T-helper 9 cell (primary cell): Measurements from ENCODE around the gene CACHD1.
A peak's percentile ranks its signal among the peaks of the same experiment; 100 is the strongest.
"Not testable (repeated sequence)": the region's sequence is repeated elsewhere in the genome, so short reads cannot be mapped to it uniquely, and the experiment has no call there.

Source experiments
- DNase-seq: peaks from one replicate; pipeline ENCODE4 v3.0.0-alpha.2; 2020

The CACHD1 gene

DNA sequence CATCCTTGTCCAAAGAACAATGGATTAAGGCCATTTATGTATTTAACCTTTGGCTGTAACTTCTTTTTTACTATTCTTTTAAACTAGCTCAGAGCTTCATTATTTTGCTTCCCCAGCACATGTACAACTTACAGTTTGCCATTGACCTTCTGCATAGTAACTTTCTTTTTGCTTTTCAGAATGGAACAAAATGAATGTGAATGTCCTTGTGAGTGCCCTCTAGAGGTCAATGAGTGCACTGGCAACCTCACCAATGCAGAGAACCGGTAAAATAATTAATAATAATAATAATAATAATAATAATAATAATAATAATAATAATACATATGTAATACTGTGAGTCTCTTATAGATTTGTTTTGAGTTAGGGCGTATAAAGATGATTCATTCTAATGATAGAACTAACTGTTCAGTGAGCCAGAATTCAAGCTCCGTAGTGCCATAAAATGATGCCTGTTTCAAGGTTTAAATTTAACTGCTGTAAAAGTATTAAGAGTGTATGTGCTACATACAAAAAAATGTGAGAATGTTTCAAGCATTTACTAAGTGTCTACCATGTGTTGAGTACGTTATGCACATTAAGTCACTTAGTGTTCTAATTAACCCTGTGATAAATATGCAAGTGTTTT is 205.9 kb downstream of the CACHD1 start:
- DNase-seq: no peak

DNA sequence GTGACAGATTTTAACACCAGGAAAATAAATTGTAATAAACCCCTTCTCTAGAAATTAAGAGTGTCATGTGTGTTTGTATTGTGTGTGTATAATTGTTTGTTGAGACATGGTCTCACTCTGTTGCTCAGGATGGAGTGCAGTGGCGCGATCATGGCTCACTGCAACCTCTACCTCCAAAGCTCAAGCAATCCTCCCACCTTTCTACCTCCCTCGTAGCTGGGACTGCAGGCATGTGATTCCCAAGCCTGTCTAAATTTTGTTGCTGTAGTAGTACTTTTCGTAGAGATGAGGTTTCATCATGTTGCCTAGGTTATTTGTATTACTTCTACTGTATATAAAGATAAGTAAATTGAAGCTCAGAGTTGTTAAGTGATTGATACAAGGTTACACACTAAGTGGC is 206.5 kb downstream of the CACHD1 start:
- DNase-seq: no peak

- DNase-seq: no peak
Measured at GRCh38 chr1:64677532-64677931, 207.6 kb downstream of the CACHD1 start.

DNA sequence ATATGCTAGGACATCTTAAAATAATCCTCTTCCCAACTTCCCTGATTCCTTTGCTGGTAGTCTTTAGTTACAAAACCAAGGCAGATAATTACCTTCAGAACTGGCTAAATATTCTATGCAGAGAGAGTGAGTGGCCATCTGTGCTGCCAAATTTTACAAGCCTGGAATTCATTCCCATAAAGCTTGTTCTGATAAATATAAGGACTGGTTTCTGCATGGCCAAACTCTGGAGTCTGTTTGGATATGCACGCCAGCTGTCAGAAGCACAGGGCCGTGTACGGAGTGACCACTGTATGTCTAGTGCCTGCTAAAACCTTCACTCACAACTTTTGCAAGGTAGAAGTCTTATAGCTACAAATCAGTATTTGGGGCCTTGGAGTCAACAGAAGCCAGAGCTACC is 208.4 kb downstream of the CACHD1 start:
- no peak for DNase-seq

DNA sequence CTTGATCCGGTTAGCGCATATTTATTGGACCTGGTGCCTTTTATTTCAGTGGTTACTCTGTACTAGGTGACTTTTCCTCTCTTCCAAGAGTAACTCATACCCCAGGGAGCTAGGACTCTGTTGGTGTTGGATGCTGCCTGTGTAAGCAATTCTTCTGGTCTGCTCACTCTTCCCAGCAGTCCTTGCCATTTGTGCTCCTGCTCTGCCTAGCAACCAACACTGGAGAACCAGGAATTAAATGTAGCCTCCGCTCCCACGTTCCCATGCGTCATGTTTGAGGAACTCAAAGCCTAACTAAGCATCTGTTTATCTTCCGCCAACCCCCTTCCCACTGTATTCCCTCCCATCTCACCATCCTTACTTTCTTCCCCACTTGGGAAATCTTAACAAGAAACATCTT is 209.2 kb downstream of the CACHD1 start:
- no peak for DNase-seq

DNA sequence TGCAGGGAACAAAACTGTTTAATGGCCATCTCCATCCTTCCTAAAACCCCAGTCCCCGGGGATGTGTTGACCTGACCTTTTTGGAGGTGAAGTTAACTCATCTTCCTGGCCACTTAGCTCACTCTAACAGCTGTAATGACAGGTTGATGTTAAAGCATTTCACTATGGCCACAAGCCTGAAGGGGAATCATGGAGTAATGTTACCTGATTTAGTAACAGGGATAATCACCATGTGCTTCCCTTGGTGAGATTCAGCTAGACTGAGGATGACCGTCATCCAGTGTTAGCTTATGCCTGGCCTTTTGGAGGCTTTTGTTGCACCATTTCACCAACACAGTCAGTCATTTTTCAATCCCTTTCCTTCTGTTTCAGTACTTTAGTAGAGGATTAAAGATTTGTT is 210.7 kb downstream of the CACHD1 start:
- DNase-seq: no peak

GRCh38 chr1:64681043-64681442 is 211.1 kb downstream of the CACHD1 start:
- no peak for DNase-seq

- no peak for DNase-seq
Measured at GRCh38 chr1:64683419-64683818, 213.5 kb downstream of the CACHD1 start.

GRCh38 chr1:64685217-64685616 is 215.3 kb downstream of the CACHD1 start:
- DNase-seq: no peak

DNA sequence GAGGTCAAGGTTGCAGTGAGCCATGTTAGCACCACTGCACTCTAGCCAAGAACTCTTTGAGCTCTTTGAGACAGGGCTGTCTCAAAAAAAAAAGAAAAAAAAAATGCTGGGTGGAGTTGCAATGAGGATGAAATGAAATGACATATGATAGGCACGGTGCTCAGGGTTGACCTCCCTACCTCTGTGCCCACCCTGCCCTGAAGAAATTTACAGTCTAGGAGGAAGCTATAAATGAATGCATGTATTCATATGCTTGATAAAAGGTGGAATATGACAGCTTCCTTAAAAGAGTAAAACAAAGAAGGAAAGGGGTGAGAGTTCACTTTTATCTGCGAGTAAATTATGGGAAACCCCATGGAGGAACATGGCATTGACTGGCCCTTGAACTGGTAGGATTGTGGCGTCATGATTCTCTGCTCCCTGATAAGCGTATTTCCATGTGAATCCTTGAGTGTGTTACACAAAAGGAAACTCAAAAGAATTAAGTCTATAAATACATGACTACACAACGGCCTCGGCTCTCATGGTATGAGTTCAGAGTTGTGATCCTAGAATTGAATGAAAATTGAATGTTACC is 215.9 kb downstream of the CACHD1 start:
- DNase-seq: no peak

GRCh38 chr1:64686828-64687724 is 217.1 kb downstream of the CACHD1 start:
- peak; percentile 8 for DNase-seq

GRCh38 chr1:64687725-64688327 is 217.9 kb downstream of the CACHD1 start:
- no peak for DNase-seq

DNA sequence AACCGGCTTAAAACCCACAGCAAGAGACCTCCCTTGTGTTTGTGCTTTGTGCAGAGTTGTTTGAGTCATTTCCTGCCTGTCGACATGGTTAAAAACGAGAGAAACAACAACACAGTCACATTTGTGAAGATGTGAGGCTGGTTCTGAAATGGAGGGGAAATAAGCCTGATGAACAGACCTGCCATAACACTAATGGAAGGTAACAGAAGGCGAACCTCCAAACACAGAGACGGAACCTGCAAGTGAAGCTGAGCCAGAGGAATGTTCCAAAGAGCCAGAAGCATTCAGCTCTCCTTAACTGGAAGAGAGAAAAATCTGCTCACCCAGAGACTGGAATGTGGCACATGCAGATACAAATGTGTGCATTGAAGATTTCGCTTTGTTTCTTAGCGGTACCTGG is 221.7 kb downstream of the CACHD1 start:
- no peak for DNase-seq

- DNase-seq: no peak
Measured at GRCh38 chr1:64692911-64693310, 223.0 kb downstream of the CACHD1 start.

GRCh38 chr1:64693406-64693805 is 223.5 kb downstream of the CACHD1 start:
- DNase-seq: no peak

- DNase-seq: no peak
Measured at GRCh38 chr1:64696879-64697278, 226.9 kb downstream of the CACHD1 start.

GRCh38 chr1:64699327-64699726 is 229.4 kb downstream of the CACHD1 start:
- DNase-seq: no peak

DNA sequence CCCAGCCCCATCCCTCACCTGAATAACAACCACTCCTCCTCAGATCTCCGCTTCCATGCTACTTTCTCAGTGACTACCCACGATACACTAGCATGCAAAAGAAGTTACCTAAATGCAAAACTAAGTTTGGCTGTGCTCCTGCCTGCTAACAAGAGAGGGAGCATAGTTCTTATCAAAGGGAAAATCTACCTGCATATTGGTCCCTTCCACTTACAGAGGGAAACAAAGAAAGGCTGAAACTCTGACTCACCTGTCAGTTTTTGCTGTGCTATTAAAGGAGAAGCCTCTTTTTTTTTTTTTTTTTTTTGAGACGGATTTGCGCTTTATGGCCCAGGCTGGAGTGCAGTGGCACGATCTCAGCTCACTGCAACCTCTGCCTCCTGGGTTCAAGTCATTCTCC is 231.1 kb downstream of the CACHD1 start:
- no peak for DNase-seq

- DNase-seq: no peak
Measured at GRCh38 chr1:64701886-64702285, 232.0 kb downstream of the CACHD1 start.

DNA sequence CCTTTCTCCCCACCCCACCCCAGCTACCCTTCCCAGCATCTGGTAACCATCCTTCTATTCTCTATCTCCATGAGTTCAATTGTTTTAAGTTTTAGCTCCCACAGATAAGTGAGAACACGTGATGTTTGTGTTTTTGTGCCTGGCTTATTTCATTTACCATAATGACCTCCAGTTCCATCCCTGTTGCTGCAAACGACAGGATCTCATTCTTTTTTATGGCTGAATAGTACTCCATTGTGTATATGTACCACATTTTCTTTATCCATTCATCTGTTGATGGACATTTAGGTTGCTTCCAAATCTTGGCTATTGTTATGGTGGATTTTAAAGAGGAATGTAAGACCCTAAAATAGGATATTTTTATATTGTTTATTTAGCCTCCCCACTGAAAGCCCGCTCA is 232.7 kb downstream of the CACHD1 start:
- DNase-seq: not testable (repeated sequence)

DNA sequence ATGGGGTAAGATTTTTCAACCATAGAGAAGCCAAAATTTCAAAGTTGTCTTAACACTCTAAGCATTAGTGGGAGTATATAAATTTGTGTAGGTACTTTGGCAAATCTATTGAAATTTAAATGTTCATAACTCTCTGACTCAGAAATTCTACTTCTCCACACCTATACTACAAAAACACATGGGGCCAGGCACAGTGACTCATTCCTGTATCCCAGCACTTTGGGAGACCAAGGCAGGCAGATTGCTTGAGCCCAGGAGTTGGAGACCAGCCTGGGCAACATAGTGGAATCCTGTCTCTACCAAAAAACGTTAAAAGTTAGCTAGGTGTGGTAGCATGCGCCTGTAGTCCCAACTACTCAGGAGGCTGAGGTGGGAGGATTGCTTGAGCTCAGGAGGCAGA is 233.7 kb downstream of the CACHD1 start:
- no peak for DNase-seq

- DNase-seq: no peak
Measured at GRCh38 chr1:64705591-64705990, 235.7 kb downstream of the CACHD1 start.

DNA sequence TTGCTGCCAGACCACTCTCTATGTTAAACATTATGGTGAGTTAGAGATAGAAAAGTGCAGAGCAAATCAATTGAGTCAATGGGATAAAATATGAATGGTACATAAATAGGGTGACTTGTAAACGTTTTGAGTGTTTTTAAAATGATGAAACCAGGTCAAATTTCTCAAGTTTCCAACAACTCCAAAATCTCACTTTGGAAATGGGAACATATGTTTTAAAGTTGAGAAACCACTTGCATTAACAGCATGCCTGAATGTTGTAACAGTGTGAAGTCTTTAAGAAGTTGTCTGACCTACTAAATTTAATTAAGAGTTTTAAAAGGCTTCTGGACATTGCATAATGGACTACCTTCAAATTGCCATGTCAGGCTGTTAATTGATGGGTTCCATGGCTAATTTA is 241.3 kb downstream of the CACHD1 start:
- no peak for DNase-seq

DNA sequence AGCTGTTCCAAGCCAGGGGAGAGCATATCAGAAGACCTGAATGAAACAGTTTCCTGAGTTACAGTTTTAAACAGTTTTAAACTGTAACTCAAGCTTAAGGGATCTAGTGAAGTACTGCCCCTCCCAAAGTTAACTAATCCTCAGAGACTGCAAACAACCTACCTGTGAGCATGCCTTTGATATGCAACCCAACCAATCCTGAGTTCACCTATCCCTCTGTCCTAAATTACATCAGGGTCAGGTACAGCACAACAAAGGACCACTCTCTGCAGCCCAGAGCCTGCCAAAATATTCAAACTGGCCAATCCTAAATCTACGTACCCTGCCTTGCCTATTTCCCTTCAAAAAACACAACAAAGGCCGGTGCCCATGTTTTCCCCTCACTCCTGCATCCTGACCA is 242.1 kb downstream of the CACHD1 start:
- DNase-seq: no peak
